DND-41 (cell line): ENCODE data around the gene RAB6B.

Experiments
- ATAC-seq: fragments of 200-7000 bp; cut with Tn5 transposase; 3 replicates; pipeline ENCODE4 v1.9.1; 2021; ENCODE audit warnings: low read depth; ENCODE audit not compliant: insufficient read depth
- DNase-seq: peaks from one replicate; pipeline ENCODE4 v3.0.0-alpha.2; 2020
- H2AFZ ChIP-seq: 2 replicates; pipeline ENCODE4 v1.6.0; 2012; ENCODE audit warnings: low read depth, low read length
- H3K27ac ChIP-seq: 2 replicates; pipeline ENCODE4 v1.5.1; 2012; ENCODE audit warnings: low read length, inconsistent platforms
- H3K27me3 ChIP-seq: fragments of 200-600 bp; sonication (generic); 2 replicates; pipeline ENCODE4 v1.6.0; 2012; ENCODE audit warnings: low read length, mild to moderate bottlenecking, inconsistent platforms; ENCODE audit not compliant: insufficient read depth, poor library complexity
- H3K36me3 ChIP-seq: 2 replicates; pipeline ENCODE4 v1.5.1; 2012; ENCODE audit warnings: low read length, inconsistent platforms; ENCODE audit not compliant: insufficient read depth
- H3K4me1 ChIP-seq: 2 replicates; pipeline ENCODE4 v1.5.1; 2012; ENCODE audit warnings: mild to moderate bottlenecking, low read length; ENCODE audit not compliant: insufficient read depth
- H3K4me2 ChIP-seq: 2 replicates; pipeline ENCODE4 v1.6.0; 2012; ENCODE audit warnings: mild to moderate bottlenecking, moderate library complexity, low read length, inconsistent platforms; ENCODE audit not compliant: insufficient read depth
- H3K4me3 ChIP-seq, 2 experiments: fragments of 200-600 bp in 1 of 2; shearing (Covaris generic) in 1 of 2; 2 replicates each; pipeline ENCODE4 v1.5.1; 2012 to 2016; ENCODE audit warnings: inconsistent platforms in 2 of 2, low read length in 2 of 2, mild to moderate bottlenecking in 2 of 2, low read depth in 1 of 2, moderate library complexity in 1 of 2
- H3K79me2 ChIP-seq: 2 replicates; pipeline ENCODE4 v1.6.0; 2012; ENCODE audit warnings: low read length, inconsistent platforms; ENCODE audit not compliant: insufficient read depth
- H3K9ac ChIP-seq: 2 replicates; pipeline ENCODE4 v1.6.0; 2012; ENCODE audit warnings: low read depth, mild to moderate bottlenecking, inconsistent platforms, low read length, moderate library complexity
- H3K9me3 ChIP-seq: 2 replicates; pipeline ENCODE4 v1.5.1; 2012; ENCODE audit warnings: low read length, moderate library complexity, mild to moderate bottlenecking, inconsistent platforms; ENCODE audit not compliant: insufficient read depth, severe bottlenecking
- H4K20me1 ChIP-seq: 2 replicates; pipeline ENCODE4 v1.6.0; 2012; ENCODE audit warnings: low read length; ENCODE audit not compliant: insufficient read depth
- EZH2 ChIP-seq: IDR thresholded peaks from 3 replicates; pipeline ENCODE4 v1.6.1; 2012; ENCODE audit warnings: borderline replicate concordance, low read depth, mild to moderate bottlenecking, moderate library complexity, low read length, inconsistent platforms; ENCODE audit not compliant: severe bottlenecking
- TF ChIP-seq, protein P1 (sequence below): IDR thresholded peaks from 2 replicates; pipeline ENCODE4 v1.5.1; 2012; ENCODE audit warnings: borderline replicate concordance, low read length, moderate library complexity, mild to moderate bottlenecking; ENCODE audit not compliant: poor library complexity, severe bottlenecking; ENCODE audit errors: extremely low read depth

The RAB6B gene

DNA sequence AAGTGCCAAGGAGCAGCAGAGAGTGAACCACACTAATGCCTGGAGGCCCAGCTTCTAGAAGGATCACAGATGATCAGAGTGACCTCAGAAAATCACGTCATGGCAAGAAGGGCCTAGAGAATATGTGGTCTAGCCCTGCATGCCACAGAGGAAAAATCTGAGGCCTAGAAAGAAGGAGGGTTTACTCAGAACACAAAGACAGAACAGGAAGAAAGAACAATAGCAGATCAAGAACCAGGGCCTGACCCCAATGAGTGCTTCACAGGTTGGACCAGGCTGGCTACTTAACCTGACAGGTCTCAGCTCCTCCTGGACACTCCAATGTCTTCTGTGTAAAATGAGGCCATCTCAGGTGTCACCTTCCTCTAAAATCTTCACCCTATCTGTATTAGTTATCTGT, 14.2 kb downstream of the RAB6B start:
- H3K79me2 ChIP-seq, result no peaks in the 10 kb centered on the region
- H2AFZ ChIP-seq, result no peak overlapping the region
- no peak overlapping the region for H3K9ac ChIP-seq
- H3K27me3 ChIP-seq, result peaks cover 5% of the 10 kb centered on the region
- no peak for ATAC-seq
- no peaks in the 10 kb centered on the region for H4K20me1 ChIP-seq
- no peaks in the 10 kb centered on the region for H3K4me1 ChIP-seq
- TF ChIP-seq, protein P1, sequence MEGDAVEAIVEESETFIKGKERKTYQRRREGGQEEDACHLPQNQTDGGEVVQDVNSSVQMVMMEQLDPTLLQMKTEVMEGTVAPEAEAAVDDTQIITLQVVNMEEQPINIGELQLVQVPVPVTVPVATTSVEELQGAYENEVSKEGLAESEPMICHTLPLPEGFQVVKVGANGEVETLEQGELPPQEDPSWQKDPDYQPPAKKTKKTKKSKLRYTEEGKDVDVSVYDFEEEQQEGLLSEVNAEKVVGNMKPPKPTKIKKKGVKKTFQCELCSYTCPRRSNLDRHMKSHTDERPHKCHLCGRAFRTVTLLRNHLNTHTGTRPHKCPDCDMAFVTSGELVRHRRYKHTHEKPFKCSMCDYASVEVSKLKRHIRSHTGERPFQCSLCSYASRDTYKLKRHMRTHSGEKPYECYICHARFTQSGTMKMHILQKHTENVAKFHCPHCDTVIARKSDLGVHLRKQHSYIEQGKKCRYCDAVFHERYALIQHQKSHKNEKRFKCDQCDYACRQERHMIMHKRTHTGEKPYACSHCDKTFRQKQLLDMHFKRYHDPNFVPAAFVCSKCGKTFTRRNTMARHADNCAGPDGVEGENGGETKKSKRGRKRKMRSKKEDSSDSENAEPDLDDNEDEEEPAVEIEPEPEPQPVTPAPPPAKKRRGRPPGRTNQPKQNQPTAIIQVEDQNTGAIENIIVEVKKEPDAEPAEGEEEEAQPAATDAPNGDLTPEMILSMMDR, result no peak
- TF ChIP-seq EZH2, result no peak
- DNase-seq, result no peak
- H3K27ac ChIP-seq, result no peak overlapping the region
- no peaks in the 10 kb centered on the region for H3K9me3 ChIP-seq
- no peak overlapping the region for H3K4me2 ChIP-seq
- no peak overlapping the region for H3K4me3 ChIP-seq
- H3K36me3 ChIP-seq, result no peaks in the 10 kb centered on the region

DNA sequence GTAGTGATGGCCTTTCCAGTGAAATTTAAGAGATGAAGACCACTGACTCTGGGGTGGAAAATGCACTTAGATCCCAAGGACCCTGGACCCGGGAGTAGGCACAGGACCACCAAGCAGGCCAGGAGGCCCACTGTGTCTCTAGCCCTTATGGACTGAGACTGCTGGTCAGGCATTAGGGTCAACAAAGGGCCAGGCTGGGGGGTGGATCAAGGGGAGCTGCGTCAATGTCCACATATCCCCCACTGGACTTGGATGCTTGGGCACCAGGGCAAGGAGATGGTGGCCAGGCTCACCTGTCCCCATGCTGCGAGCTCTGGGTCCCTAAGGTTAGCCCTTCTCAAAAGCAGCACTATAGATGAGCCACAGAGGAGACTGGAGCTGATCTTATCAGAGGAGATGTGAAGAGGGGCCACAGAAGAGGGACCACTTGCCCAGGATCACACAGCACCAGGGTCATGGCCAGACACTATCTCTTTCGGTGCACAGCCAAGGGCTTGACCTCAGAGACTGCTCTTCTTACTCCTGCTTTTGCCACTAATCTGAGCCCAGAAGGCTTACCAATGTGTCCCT, 14.7 kb downstream of the RAB6B start:
- Histone ChIP-seq H3K9me3 (no peaks in the 10 kb centered on the region), H3K79me2 (no peaks in the 10 kb centered on the region), H3K36me3 (no peaks in the 10 kb centered on the region), H2AFZ (no peak overlapping the region), H3K4me3 (no peak overlapping the region), H3K27ac (no peak overlapping the region), H3K4me2 (no peak overlapping the region), H3K27me3 (peaks cover 5% of the 10 kb centered on the region), H4K20me1 (no peaks in the 10 kb centered on the region), H3K9ac (no peak overlapping the region), H3K4me1 (no peaks in the 10 kb centered on the region)
- TF ChIP-seq, protein P1, result no peak
- no peak for TF ChIP-seq EZH2
- ATAC-seq (no peak), DNase-seq (no peak)

DNA sequence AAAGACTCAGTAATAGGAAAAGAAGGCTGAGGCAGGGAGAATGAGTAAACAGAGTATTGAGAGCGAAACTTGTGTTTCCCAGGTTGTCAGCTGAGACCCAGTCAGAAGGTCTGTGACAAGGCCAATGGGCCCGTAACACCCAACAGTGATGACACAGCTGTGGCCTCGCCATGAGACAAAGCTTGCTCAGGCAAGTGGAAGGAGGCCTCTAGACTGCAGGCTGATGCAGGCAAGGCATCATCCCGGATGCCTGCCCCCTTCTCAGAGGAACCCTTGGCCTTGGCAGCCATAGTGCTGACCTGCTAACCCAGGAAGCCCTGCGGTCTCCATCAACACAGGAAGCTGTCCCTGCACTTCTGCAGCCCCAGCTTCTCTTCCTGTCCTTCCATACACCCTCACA, 15.4 kb downstream of the RAB6B start:
- Histone ChIP-seq H3K79me2 (no peaks in the 10 kb centered on the region), H3K4me1 (no peaks in the 10 kb centered on the region), H3K36me3 (no peaks in the 10 kb centered on the region), H2AFZ (no peak overlapping the region), H3K27ac (no peak overlapping the region), H3K27me3 (peaks cover 5% of the 10 kb centered on the region), H3K9me3 (no peaks in the 10 kb centered on the region), H4K20me1 (no peaks in the 10 kb centered on the region), H3K4me3 (no peak overlapping the region), H3K4me2 (no peak overlapping the region), H3K9ac (no peak overlapping the region)
- DNase-seq (no peak), ATAC-seq (no peak)
- TF ChIP-seq, protein P1, result no peak
- TF ChIP-seq EZH2, result no peak

DNA sequence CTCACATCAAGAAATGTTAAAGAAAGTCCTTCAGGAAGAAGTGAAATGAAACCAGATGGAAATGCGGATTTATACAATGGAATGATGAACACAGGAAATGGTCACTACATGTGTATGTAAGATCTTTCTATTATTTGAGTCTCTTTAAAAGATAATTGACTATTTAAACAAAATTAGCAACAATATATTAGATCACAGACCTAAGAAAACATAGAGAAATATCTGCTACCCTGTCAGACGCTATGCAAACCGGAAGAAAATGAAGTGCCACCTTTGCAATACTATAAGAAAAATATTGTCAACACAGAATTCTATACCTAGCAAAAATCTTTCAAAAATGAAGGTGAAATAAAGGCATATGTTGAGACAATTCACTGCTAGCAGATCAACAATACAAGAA, 17.2 kb downstream of the RAB6B start:
- DNase-seq (no peak), ATAC-seq (no peak)
- H3K79me2 ChIP-seq, result no peaks in the 10 kb centered on the region
- no peak overlapping the region for H3K4me3 ChIP-seq
- H3K4me1 ChIP-seq, result no peaks in the 10 kb centered on the region
- TF ChIP-seq, protein P1, result no peak
- TF ChIP-seq EZH2, result no peak
- no peak overlapping the region for H3K9ac ChIP-seq
- peaks cover 5% of the 10 kb centered on the region for H3K27me3 ChIP-seq
- H3K36me3 ChIP-seq, result no peaks in the 10 kb centered on the region
- no peak overlapping the region for H3K4me2 ChIP-seq
- H3K27ac ChIP-seq, result no peak overlapping the region
- H4K20me1 ChIP-seq, result no peaks in the 10 kb centered on the region
- no peak overlapping the region for H2AFZ ChIP-seq
- no peaks in the 10 kb centered on the region for H3K9me3 ChIP-seq
